Panc1 (cell line): ENCODE results near the gene IZUMO4.

ENCODE experiments used
- CTCF ChIP-seq: fragments of 450-650 bp; IDR thresholded peaks from 2 replicates; pipeline ENCODE4 v1.5.1; 2017; ENCODE audit warnings: mild to moderate bottlenecking
- POLR2AphosphoS5 ChIP-seq: IDR thresholded peaks from 2 replicates; pipeline ENCODE4 v1.6.1; 2012; ENCODE audit warnings: mild to moderate bottlenecking, low read depth, low read length, moderate library complexity
- REST ChIP-seq, 2 experiments: IDR thresholded peaks; 2 replicates each; pipeline ENCODE4 v1.6.1; 2011 to 2012; ENCODE audit warnings: low read depth in 2 of 2, control low read depth in 1 of 2, low read length in 1 of 2, mild to moderate bottlenecking in 1 of 2, moderate library complexity in 1 of 2; ENCODE audit not compliant: insufficient read depth in 1 of 2
- TCF7L2 ChIP-seq: IDR thresholded peaks from 2 replicates; pipeline ENCODE4 v1.6.1; 2011; ENCODE audit warnings: mild to moderate bottlenecking, low read depth, low read length, inconsistent platforms

GRCh38 chr19:2053601-2054389 is 42.9 kb upstream of the IZUMO4 start:
- TF ChIP-seq CTCF (no peak), POLR2AphosphoS5 (no peak), REST (IDR thresholded peaks at IDR 0.05; ENCODE audit: insufficient read depth in 1 of 2, low read depth in 2 of 2, low read length in 1 of 2) (no peak), TCF7L2 (no peak)
